BJ (cell line): ENCODE data around the gene ZNF548. TPM values are rescaled to one million over a fixed set of nuclear protein-coding genes. Genes with fewer than 3 reads are reported as not detected.

Experiments used
- CTCF ChIA-PET: fragments of 350-600 bp; formaldehyde crosslinking; extraction: SDS; loops from one replicate; lab custom pipeline; 2021; ENCODE audit warnings: antibody characterized with exemption, inconsistent platforms; lab: Yijun Ruan, JAX
- POLR2A ChIA-PET: fragments of 300-600 bp; sonication (Branson Sonifier 250); formaldehyde crosslinking; extraction: SDS; loops from one replicate; lab custom pipeline; 2021; ENCODE audit warnings: antibody characterized with exemption; lab: Charles Lee
- DNase-seq: peaks from one replicate; pipeline ENCODE4 v3.0.0-alpha.2; 2011; ENCODE audit warnings: low read depth
- H3K27me3 ChIP-seq: 2 replicates; pipeline ENCODE4 v1.6.0; 2011; ENCODE audit warnings: low read length; ENCODE audit not compliant: control insufficient read depth, insufficient read depth
- H3K36me3 ChIP-seq: 2 replicates; pipeline ENCODE4 v1.5.1; 2011; ENCODE audit warnings: low read length; ENCODE audit not compliant: control insufficient read depth, insufficient read depth
- H3K4me3 ChIP-seq: 2 replicates; pipeline ENCODE4 v1.5.1; 2011; ENCODE audit warnings: low read depth, mild to moderate bottlenecking, control low read depth, low read length
- CTCF ChIP-seq: IDR thresholded peaks from 2 replicates; pipeline ENCODE4 v1.5.1; 2011; ENCODE audit warnings: low read depth, mild to moderate bottlenecking, control low read depth, inconsistent platforms, low read length, moderate library complexity; ENCODE audit not compliant: insufficient read depth
- polyA plus RNA-seq: library from polyadenylated mRNA; depleted of rRNA; stranded (reverse); fragments of >200 nt; gene quantifications from 2 replicates; pipeline ENCODE4 v1.2.3, GENCODE V29; 2011; rRNA removed

The ZNF548 gene
- polyA plus RNA-seq, 1 experiment = 12.7 TPM

- no peak for DNase-seq
- ChIA-PET POLR2A (no interaction called here), CTCF (interaction anchor here (0.6 kb wide), 1 partner anchor 108 kb away, joined by 3 read pairs; no protein-coding TSS in a partner anchor)
- TF ChIP-seq CTCF = no peak
- Histone ChIP-seq H3K4me3 (no peak overlapping the region), H3K36me3 (no peaks in the 10 kb centered on the region; the same call in 1 of the 2 replicates), H3K27me3 (no peaks in the 10 kb centered on the region)
Observed at GRCh38 chr19:57452307-57452706, 62.7 kb downstream of the ZNF548 start.

Other genes with a start within 250 kb of the ZNF548 start
- gene ZIM3, start 244.7 kb upstream of the ZNF548 start, polyA plus RNA-seq = not detected in 2 replicates
- gene DUXA, start 222.4 kb upstream of the ZNF548 start, polyA plus RNA-seq = not detected in 2 replicates
- 7.0 and 7.1 TPM in 2 replicates for gene ZNF264, start 198.4 kb upstream of the ZNF548 start, polyA plus RNA-seq
- 1.3 and 1.5 TPM in 2 replicates for gene AURKC, start 158.8 kb upstream of the ZNF548 start, polyA plus RNA-seq
- gene ZNF805, start 149.2 kb upstream of the ZNF548 start, polyA plus RNA-seq = 5.1 and 5.2 TPM in 2 replicates
- 11.7 and 13.9 TPM in 2 replicates for gene ZNF460, start 109.4 kb upstream of the ZNF548 start, polyA plus RNA-seq
- 1.7 and 2.1 TPM in 2 replicates for gene ZNF543, start 69.4 kb upstream of the ZNF548 start, polyA plus RNA-seq
- 5.4 and 7.4 TPM in 2 replicates for gene ZNF304, start 38.6 kb upstream of the ZNF548 start, polyA plus RNA-seq
- 11.0 and 16.3 TPM in 2 replicates for gene TRAPPC2B, start 26.3 kb upstream of the ZNF548 start, polyA plus RNA-seq
- 3.4 and 3.5 TPM in 2 replicates for gene ZNF547, start 26.3 kb upstream of the ZNF548 start, polyA plus RNA-seq
- 4.2 and 6.0 TPM in 2 replicates for gene ZNF17, start 21.3 kb downstream of the ZNF548 start, polyA plus RNA-seq
- gene ZNF749, start 45.5 kb downstream of the ZNF548 start, polyA plus RNA-seq = 10.0 and 11.4 TPM in 2 replicates
- 0.13 and 0.21 TPM in 2 replicates for gene VN1R1, start 67.3 kb downstream of the ZNF548 start, polyA plus RNA-seq
- 3.6 and 5.8 TPM in 2 replicates for gene ZNF772, start 87.7 kb downstream of the ZNF548 start, polyA plus RNA-seq
- gene ZNF419, start 97.9 kb downstream of the ZNF548 start, polyA plus RNA-seq = 8.8 and 11.0 TPM in 2 replicates
- 13.0 and 13.1 TPM in 2 replicates for gene ZNF773, start 110.1 kb downstream of the ZNF548 start, polyA plus RNA-seq
- gene ZNF549, start 137.5 kb downstream of the ZNF548 start, polyA plus RNA-seq = 2.5 and 3.8 TPM in 2 replicates
- 6.3 and 7.2 TPM in 2 replicates for gene ZNF550, start 170.0 kb downstream of the ZNF548 start, polyA plus RNA-seq
- gene ZNF416, start 189.1 kb downstream of the ZNF548 start, polyA plus RNA-seq = 2.9 and 4.0 TPM in 2 replicates
- gene ZIK1, start 194.3 kb downstream of the ZNF548 start, polyA plus RNA-seq = 3.9 and 4.9 TPM in 2 replicates
- 1.7 and 2.6 TPM in 2 replicates for gene ZNF530, start 210.0 kb downstream of the ZNF548 start, polyA plus RNA-seq
- 6.5 and 8.1 TPM in 2 replicates for gene ZNF134, start 224.4 kb downstream of the ZNF548 start, polyA plus RNA-seq
- 7.8 and 11.3 TPM in 2 replicates for gene ZNF211, start 243.3 kb downstream of the ZNF548 start, polyA plus RNA-seq